Fibroblast of skin of right quadriceps (primary cell): ENCODE results near the gene ANKRD22.

ENCODE experiments used
- DNase-seq: peaks from one replicate; pipeline ENCODE4 v3.0.0-alpha.2; 2013

The ANKRD22 gene

GRCh38 chr10:88851706-88852105 is at the start of gene ANKRD22:
TSS of gene ANKRD22 (minus strand) at chr10:88851844. CDS start at chr10:88851607, 237 bp downstream.
- peak; percentile 32 for DNase-seq

GRCh38 chr10:88899886-88900285 is 48.2 kb upstream of the ANKRD22 start:
- no peak for DNase-seq

GRCh38 chr10:88898727-88899126 is 47.1 kb upstream of the ANKRD22 start:
- DNase-seq = no peak

- no peak for DNase-seq
Measured at GRCh38 chr10:88896994-88897853, 45.6 kb upstream of the ANKRD22 start.

GRCh38 chr10:88896372-88896993 is 44.8 kb upstream of the ANKRD22 start:
- DNase-seq = no peak

- DNase-seq = no peak
Measured at GRCh38 chr10:88895250-88895649, 43.6 kb upstream of the ANKRD22 start.

- peak; percentile 44 for DNase-seq
Measured at GRCh38 chr10:88893611-88894010, 42.0 kb upstream of the ANKRD22 start.

- peak; percentile 60 for DNase-seq
Measured at GRCh38 chr10:88892222-88892967, 40.8 kb upstream of the ANKRD22 start.

GRCh38 chr10:88890681-88891381 is 39.2 kb upstream of the ANKRD22 start:
- DNase-seq = peak; percentile 11

GRCh38 chr10:88889559-88890337 is 38.1 kb upstream of the ANKRD22 start:
- no peak for DNase-seq

GRCh38 chr10:88888810-88889445 is 37.3 kb upstream of the ANKRD22 start:
- DNase-seq = no peak

- no peak for DNase-seq
Measured at GRCh38 chr10:88886557-88886956, 34.9 kb upstream of the ANKRD22 start.

GRCh38 chr10:88883448-88883809 is 31.8 kb upstream of the ANKRD22 start:
- no peak for DNase-seq

GRCh38 chr10:88882646-88883447 is 31.2 kb upstream of the ANKRD22 start:
- peak; percentile 82 for DNase-seq

- DNase-seq = no peak
Measured at GRCh38 chr10:88881922-88882645, 30.4 kb upstream of the ANKRD22 start.

- no peak for DNase-seq
Measured at GRCh38 chr10:88881320-88881719, 29.7 kb upstream of the ANKRD22 start.

- peak; percentile 66 for DNase-seq
Measured at GRCh38 chr10:88880282-88881076, 28.8 kb upstream of the ANKRD22 start.

- DNase-seq = no peak
Measured at GRCh38 chr10:88879534-88880281, 28.1 kb upstream of the ANKRD22 start, which contains the start of gene STAMBPL1. TSS of gene STAMBPL1 (plus strand) at chr10:88880245. CDS start at chr10:88901709, 21,464 bp downstream.
